Measurements from ENCODE around the gene LILRA5.
A peak's percentile ranks its signal among the peaks of the same experiment; 100 is the strongest.
"Not testable (repeated sequence)": the region's sequence is repeated elsewhere in the genome, so short reads cannot be mapped to it uniquely, and the experiment has no call there.

Gene LILRA5

DNA sequence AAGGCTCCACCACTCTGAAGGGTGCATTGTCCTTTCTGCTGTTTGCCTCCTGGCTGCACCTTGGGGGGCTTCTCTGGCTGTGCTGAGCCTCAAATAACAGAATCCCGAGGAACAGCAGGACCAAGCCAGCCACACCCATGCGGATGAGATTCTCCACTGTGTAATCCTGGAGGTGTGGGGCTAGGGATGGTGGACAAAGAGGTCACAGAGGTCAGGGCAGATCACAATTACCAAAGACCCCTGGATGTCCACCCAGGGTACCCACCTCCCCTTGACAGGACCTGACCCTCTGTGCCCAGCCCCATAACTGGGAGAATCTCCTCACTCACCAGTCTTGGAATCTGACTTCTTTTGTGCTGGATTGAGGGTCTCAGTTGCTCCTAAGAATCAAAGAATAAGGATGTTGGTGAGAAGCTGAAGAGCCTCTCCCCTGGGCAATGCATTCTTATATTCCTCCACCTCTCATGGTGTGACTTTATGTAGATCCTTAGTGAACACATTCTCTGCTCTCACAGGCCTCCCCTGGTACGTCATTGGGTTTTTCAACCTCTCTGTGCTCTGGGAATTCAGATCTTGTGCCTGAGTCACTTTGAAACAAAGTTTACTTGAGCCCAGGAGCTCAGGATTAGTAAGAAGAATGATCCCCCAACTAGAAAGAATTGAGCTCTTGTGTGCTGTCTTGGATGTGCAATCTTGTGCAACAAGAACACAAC is 20.8 kb upstream of the LILRA5 start:
- no peak for DNase-seq

GRCh38 chr19:54332149-54332548 is 19.2 kb upstream of the LILRA5 start:
- DNase-seq = no peak

- no peak for DNase-seq
Observed at GRCh38 chr19:54331626-54332025, 18.7 kb upstream of the LILRA5 start.

- no peak for DNase-seq
Observed at GRCh38 chr19:54329476-54330165, 16.7 kb upstream of the LILRA5 start.

DNA sequence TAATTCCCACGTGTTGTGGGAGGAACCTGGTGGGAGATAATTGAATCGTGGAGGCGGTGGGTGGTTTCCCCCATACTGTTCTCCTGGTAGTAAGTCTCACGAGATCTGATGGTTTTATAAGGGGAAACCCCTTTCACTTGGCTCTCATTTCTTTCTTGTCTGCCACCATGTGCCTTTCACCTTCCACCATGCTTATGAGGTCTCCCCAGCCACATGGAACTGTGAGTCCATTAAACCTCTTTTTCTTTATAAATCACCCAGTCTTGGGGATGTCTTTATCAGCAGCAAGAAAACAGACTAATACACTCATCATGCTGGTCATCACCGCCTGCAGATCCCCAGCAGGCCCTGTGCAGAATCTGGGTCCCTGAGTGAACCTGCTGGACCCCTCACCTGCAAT is 15.8 kb upstream of the LILRA5 start:
- DNase-seq = not testable (repeated sequence)

GRCh38 chr19:54325631-54326030 is 12.7 kb upstream of the LILRA5 start:
- DNase-seq = no peak

- peak; percentile 70 for DNase-seq
Observed at GRCh38 chr19:54325194-54325621, 12.2 kb upstream of the LILRA5 start.

GRCh38 chr19:54324071-54324470 is 11.1 kb upstream of the LILRA5 start:
- DNase-seq = no peak

DNA sequence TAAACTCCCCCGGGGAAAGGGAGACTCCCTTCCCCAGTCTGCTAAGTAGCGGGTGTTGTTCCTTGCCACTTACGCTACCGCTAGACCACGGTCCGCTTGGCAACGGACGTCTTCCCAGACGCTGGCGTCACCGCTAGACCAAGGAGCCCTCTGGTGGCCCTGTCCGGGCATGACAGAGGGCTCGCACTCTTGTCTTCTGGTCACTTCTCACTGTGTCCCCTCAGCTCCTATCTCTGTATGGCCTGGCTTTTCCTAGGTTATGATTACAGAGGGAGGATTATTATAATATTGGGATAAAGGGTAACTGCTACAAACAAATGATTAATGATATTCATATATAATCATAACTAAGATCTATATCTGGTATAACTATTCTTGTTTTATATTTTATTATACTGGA is 10.0 kb upstream of the LILRA5 start:
- DNase-seq = not testable (repeated sequence)

GRCh38 chr19:54322295-54322694 is 9.3 kb upstream of the LILRA5 start:
- not testable (repeated sequence) for DNase-seq

DNA sequence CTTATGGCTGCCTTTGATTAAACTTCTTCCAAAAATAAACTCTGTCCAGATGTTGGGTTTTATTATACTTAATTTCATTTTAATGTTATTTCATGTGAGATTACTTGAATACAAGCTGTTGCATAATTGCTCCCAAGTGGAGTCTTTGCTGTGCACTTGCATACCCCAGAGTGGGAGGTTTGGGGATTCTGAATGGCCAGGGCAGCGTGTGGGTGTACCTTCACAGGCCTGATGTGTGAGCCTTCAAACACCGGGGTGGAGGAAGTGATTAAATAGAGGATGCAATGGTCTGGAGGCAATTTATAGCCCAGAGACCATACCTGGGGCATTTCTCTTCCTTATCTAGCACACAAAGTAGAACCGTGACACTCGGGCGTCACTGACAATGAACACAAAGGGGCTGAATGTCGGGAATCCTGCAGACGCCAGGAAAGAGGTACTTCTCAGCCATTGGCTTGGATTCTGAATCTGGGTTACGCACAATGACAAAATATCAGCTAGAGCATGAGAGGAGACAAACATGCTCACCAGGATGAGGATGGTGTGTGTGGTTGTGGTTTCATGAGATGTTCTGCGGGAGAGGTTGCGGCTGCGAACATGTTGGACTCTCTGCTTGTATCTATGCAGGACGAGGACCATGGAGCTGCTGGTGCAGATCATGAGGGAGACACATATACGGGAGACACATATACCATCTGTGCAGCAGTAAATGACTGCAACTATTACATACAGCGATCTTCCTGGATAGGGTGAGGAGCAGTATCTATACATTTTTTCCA is 7.1 kb upstream of the LILRA5 start:
- DNase-seq = no peak

- no peak for DNase-seq
Observed at GRCh38 chr19:54319049-54319448, 6.1 kb upstream of the LILRA5 start.

DNA sequence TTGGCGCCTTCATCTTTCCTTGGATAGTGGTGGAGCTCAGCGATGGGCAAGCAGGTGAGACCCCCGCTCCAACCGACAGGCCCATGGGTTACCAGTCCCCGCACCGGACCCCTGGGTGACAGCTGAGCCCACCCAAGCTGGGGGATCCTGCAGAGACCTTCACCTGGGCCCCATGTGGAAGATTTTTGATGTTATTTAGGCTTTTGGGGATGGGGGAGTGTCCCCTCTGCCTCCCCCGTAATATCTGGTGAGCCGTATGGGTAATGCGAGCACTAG is 4.9 kb upstream of the LILRA5 start:
- DNase-seq = no peak

GRCh38 chr19:54317108-54317964 is 4.4 kb upstream of the LILRA5 start:
- no peak for DNase-seq

- DNase-seq = no peak
Observed at GRCh38 chr19:54316746-54317107, 3.8 kb upstream of the LILRA5 start.

- no peak for DNase-seq
Observed at GRCh38 chr19:54315956-54316355, 3.0 kb upstream of the LILRA5 start.

GRCh38 chr19:54312011-54312410 is 955 bp downstream of the LILRA5 start:
- no peak for DNase-seq

GRCh38 chr19:54311486-54311885 is 1.5 kb downstream of the LILRA5 start:
- no peak for DNase-seq

DNA sequence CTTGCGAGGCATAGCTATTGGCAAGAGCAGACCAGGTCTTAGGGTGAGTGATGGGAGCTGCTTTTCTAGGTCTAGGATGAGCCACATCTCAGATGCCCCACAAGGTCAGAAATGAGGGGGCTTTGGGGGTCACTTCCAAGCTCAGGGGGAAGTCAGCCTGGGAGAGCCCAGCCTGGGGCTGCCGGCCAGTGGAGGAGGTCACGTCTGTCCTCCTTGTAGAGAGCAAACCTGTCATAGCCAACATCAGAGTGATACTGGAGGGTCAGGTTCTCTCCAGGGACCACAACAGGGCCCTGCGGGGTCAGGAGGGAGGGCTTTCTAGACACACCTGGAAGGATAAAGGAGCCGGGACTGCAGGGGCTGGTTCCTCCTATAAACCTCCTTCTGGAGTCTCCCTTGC is 2.4 kb downstream of the LILRA5 start:
- DNase-seq = no peak

DNA sequence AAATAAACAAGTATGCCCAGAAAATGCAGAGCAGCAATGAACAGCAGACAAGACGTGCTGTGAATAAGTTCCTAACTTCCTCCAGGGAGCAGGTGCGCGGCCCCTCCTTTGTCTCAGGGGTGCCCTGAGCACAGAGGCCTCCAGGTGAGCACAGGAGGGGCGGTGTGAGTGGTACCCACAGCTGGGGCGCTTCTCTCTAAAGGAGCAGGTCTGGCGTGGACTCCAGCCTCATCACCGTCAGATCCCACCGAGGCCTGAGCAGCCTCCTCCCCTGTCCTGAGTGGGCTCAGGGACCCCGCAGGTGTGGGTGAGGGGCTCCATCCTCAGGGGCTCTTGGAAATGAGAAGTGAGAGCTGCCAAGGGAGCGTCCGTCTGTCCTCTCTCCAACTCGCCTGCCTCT is 3.2 kb downstream of the LILRA5 start:
- DNase-seq = no peak

DNA sequence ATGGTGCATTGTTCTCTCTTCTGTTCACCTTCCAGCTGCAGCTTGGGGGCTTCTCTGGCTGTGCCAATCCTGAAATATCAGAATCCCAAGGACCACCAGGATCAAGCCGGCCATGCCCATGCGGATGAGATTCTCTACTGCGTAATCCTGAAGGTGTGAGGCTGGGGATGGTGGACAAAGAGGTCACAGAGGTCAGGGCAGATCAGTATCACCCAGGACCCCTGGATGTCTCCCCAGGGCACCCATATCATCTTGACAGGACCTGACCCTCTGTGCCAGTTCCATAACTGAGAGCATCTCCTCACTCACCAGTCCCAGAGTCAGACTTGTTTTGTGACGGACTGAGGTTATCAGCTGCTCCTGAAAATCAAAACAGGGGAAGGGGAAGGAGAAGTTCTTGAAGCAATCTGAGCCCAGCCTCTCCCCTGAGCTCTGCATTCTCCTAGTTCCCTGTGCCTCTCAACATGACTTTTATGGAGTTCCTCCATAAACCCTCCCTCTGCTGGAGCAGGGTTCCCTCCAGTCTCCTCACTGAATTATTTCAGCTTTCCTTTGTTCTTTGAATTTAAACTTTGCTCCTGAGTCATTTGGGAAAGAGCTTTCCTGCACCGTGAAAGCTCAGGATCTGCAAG is 5.5 kb downstream of the LILRA5 start:
- no peak for DNase-seq

GRCh38 chr19:54305141-54305540 is 7.8 kb downstream of the LILRA5 start:
- DNase-seq = no peak

GRCh38 chr19:54302257-54302656 is 10.7 kb downstream of the LILRA5 start:
- no peak for DNase-seq

All from CD4-positive, alpha-beta T cell treated with Interleukin-12 subunit alpha and Interleukin-12 subunit beta, for 1 hour (primary cell).